ENCODE measurements around the gene C21orf91.

DNA sequence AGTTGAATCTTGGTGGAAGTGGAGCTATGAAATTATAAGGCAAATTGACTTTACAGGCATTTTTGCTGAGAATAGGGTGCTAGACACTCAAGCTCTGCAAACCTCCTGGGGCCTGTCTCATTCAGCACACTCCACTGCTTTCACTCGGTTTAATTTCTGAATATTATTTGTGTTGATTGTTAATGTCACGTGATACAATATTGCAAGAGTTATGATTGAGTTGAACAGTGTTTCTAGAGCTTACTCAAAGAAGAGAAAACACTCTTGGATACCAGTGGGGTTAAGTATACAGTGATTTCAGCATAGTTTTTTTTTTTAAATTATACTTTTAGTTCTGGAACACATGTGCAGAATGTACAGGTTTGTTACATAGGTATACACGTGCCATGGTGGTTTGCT lies 49.7 kb downstream of the C21orf91 start:
- TF ChIP-seq EP300 (IDR thresholded peaks at IDR 0.05) = no peak
- TF ChIP-seq POLR2A (IDR thresholded peaks at IDR 0.05) = no peak
- TF ChIP-seq CTCF (IDR thresholded peaks at IDR 0.05) = no peak

Measured in tibial nerve (tissue), 4 donors.